ENCODE results near the gene RECK.

DNA sequence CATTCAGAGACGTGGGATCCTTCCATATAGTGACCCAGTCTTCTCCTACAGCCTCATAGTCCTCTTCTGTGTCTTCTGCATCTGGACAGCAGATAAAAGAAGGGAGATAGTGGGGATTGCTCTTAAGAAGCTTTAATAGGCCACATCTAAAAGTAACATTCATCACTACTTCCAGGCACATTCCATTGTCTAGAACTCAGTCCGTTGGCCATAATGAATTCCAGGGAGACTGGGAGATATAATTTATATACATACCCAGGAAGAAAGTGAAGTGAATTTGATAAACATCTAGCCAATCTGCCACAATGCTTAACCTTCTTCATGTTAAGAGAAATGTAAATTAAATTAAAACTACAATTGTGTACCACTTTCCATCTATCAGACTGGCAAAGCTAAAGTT lies 77.3 kb downstream of the RECK start:
- no peak for TF ChIP-seq POLR2A (IDR thresholded peaks at IDR 0.05)
- TF ChIP-seq, protein P1, sequence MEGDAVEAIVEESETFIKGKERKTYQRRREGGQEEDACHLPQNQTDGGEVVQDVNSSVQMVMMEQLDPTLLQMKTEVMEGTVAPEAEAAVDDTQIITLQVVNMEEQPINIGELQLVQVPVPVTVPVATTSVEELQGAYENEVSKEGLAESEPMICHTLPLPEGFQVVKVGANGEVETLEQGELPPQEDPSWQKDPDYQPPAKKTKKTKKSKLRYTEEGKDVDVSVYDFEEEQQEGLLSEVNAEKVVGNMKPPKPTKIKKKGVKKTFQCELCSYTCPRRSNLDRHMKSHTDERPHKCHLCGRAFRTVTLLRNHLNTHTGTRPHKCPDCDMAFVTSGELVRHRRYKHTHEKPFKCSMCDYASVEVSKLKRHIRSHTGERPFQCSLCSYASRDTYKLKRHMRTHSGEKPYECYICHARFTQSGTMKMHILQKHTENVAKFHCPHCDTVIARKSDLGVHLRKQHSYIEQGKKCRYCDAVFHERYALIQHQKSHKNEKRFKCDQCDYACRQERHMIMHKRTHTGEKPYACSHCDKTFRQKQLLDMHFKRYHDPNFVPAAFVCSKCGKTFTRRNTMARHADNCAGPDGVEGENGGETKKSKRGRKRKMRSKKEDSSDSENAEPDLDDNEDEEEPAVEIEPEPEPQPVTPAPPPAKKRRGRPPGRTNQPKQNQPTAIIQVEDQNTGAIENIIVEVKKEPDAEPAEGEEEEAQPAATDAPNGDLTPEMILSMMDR (IDR thresholded peaks at IDR 0.05), result no peak

All from uterus (tissue), 2 donors.